ENCODE data around the gene RHCG. TPM values are rescaled to one million over a fixed set of nuclear protein-coding genes. Genes with fewer than 3 reads are reported as not detected.

The RHCG gene
- total RNA-seq: 15.5 and 22.8 TPM in 2 replicates

GRCh38 chr15:89496155-89497098 lies at the start of gene RHCG:
TSS of gene RHCG (minus strand) at chr15:89496583. CDS start at chr15:89496544, 39 bp downstream.

Other genes starting within 250 kb of the RHCG start
- 75.7 and 86.0 TPM in 2 replicates for gene POLG, start 161.8 kb downstream of the RHCG start, total RNA-seq
- gene TICRR, start 78.9 kb upstream of the RHCG start, total RNA-seq: 3.9 and 8.9 TPM in 2 replicates
- gene KIF7, start 158.9 kb upstream of the RHCG start, total RNA-seq: 4.5 and 6.2 TPM in 2 replicates
- 0.08 and 0.42 TPM in 2 replicates for gene PLIN1, start 182.8 kb upstream of the RHCG start, total RNA-seq
- gene PEX11A, start 194.2 kb upstream of the RHCG start, total RNA-seq: 4.8 and 6.2 TPM in 2 replicates
- gene WDR93, start 194.2 kb upstream of the RHCG start, total RNA-seq: not detected in 2 replicates

All from hair follicular keratinocyte (primary cell).